GM18526 (cell line): ENCODE results near the gene RDX.

Source experiments
- POLR2A ChIP-seq: IDR thresholded peaks from 3 replicates; pipeline ENCODE4 v1.6.1; 2011; ENCODE audit not compliant: insufficient read length; ENCODE audit errors: extremely low read depth

Gene RDX

DNA sequence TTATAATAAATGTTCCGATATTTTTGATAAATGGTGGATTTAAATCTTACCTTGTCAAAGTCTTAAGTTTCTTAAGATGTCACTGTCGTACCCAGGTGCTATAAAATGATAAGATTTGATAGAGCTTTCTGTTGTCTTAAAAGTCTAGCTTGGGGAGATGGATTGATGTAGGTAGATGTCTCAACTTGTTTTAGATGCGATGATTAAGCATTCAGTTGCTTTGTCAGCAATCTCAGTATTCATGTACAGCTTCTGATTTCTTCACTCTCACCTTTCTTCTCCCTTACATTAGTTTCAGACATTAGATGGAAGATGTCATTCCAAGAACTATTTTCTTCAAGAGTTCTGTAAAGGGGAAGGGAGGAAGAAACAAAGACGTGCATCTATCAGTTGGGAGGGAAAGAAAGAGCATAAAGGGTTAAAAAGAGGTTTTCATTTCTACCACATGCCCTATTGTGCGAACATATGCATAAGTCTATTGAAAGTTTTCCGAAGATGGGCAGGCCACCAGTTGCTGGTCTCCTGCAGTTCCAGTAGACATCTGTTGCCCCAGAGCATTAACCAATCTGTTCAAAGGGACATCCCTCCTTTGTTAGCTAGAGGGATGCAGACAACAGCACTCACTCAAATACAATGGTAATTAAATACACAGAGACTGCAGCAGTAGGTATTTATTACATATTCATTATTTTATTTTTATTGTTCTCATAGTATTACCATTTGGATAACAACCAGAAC is 164.9 kb downstream of the RDX start:
- TF ChIP-seq POLR2A: no peak

DNA sequence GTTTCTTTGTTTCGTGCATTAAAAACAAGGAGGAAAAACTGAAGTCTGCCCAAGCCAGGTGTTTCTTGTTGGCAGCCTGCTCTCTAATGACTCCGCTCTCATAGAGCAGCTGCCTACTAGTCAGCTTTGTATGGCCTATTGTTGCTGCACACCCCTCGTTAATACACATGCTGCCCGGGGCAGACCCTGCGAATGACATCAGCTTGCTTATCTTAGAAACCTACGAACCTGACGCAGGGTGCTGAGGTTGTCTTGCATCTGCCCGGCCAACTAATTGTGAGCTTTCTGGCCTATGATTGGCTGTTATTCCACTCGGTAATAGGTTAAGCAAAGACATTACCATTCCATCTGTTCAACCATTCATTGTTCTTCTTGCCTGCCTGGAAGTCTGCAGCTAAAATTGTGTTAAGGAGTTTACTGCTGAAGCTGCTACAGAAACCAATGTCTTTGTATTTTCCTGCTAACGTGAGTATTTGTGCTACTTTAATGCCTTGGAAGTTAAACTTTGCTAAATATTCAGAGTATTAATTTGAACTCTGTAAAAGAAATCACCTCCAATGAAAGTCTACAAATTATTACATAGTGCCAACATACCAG is 165.7 kb downstream of the RDX start:
- no peak for TF ChIP-seq POLR2A

DNA sequence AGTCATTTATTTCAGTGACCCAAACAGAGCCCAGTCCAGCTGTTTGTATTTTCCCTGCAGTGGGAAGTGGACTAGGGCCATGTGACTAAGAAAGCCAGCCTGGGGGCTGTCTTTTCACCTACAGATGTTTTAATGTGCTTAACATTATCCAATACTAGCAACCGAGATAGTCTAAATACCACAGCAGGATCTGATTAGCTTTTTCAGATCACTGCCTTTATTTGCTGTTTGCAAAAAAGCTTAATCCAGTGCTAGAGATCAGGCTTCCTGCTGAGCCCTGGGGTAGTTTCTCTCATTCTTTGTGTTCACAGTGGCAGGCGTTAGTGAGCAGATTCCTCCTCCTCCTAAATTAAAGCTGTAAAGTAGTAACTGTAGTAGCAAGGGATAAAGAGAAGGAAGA is 168.3 kb downstream of the RDX start:
- TF ChIP-seq POLR2A: no peak

DNA sequence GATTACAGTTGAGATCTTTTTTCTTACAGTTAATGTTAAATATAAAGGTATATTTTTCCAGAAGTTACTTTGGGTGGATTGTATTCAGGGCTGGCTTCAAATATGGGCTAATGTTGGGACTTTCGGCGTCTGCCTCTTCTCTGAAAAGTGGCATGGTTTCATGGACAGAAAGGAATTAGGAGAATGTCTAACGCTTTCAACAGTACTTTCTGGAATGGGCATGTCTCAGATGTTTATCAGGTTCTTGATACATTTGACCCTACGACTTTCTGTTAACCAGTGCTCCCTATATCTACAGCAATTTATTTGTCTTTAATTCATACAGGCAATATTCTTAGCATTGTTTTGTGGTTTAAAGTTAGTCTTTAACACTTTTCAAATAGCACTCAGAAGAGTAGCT is 169.5 kb downstream of the RDX start:
- TF ChIP-seq POLR2A: no peak

DNA sequence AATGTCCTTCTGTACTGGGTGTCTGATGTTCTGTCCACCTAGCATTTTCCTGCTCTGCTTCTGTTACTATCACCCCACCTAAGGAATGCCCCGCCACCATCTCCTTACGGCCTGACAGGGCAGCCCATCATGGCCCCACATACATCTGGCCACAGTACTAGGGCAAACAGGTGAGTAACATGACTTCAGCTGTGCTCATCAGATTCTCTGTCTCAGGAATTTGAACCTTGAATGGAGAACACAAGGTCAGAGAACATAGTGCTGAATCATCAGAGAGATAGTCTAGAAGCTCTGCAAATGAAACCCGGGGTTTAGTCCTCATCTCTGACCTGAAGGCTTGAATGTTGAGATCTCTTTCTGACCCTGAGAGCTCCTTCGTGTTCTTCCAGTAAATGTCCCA is 170.8 kb downstream of the RDX start:
- TF ChIP-seq POLR2A: no peak
